ENCODE results near the gene TSHZ1.

The TSHZ1 gene

GRCh38 chr18:75275226-75275625 lies 64.6 kb downstream of the TSHZ1 start:
- DNase-seq (ENCODE audit: low read depth in 2 of 2) = no peak

DNA sequence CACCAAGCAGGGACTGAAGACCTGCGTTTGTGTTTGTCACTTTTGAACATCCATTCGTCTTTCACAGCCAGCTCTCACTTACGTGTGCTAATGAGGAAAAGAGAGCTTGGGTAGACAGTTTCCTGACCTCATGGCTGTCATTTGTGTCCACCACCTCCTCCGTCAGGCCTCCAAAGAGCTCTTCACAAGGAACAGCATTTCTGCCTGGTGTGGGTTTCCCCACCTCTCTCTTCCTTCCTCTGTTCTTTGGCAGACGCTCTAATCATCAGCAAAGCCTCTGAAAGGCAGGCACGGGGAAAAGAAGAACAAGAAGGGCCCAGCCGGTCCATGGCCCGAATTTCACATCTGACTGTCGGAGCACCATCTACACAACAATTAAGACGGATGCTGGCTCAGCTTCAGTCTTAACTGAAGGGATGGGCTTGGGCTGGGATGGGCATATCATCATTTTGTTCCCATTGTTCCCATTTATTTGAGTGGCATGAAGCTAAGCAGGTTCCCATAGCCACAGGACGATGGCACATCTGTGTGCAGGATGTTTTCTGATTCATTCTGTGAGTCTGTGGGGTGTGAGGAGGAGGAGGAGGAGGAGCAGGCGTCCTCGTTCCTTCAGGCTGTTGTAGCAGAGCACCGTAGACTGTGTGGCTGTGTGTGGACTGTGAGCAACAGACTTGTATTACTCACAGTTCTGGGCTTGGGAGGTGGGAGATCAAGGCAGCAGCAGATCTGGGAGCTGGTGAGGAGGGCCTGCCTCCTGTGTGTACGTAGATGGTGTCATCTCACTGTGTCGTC lies 66.4 kb downstream of the TSHZ1 start:
- no peak for DNase-seq (ENCODE audit: low read depth in 2 of 2)

GRCh38 chr18:75277610-75277928 lies 67.0 kb downstream of the TSHZ1 start:
- no peak for DNase-seq (ENCODE audit: low read depth in 2 of 2)

- DNase-seq (ENCODE audit: low read depth in 2 of 2) = no peak
These were observed 68.8 kb downstream of the TSHZ1 start for GRCh38 chr18:75279381-75279780.

DNA sequence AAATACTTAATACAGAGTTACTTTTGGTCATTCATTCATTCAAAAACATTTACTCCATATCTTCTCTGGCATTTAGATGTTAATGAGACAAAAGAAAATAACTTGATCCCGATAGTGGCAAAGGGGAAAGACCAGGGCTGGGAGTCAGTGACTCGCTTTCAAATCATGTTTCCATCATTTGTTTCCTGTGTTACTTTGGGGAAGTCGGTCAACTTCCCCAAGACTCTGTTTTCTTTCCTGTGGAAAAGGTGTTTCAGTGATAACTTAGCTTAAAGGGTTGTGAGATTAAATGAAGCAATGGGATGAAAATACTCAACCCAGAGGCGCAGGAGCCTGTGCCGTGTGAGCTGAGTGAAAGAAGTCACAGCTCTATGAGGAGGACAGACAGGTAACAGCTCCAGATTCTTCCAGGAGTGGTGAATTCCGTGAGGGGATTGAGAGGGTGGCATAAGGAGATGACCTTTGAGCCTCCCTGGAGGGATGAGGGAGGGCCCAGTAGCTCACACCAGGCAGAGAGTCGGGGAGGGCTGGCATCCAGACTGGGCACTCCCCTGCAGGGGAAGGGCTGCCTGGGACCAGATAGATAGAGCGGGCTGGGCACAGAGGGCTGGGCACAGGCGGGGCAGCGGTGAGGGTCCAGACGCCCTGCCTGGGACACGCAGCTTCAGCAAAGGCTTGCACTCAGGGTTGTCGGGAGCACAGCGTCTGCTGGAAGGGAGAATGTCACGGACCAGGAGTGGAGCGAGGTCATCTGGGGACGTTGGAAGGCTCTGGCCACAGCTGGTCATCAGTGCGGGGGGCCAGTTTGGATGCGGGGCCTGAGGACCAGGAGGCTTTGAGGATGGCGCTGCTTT lies 70.1 kb downstream of the TSHZ1 start:
- DNase-seq (ENCODE audit: low read depth in 2 of 2) = no peak

GRCh38 chr18:75282746-75283145 lies 72.1 kb downstream of the TSHZ1 start:
- DNase-seq (ENCODE audit: low read depth in 2 of 2) = no peak

DNA sequence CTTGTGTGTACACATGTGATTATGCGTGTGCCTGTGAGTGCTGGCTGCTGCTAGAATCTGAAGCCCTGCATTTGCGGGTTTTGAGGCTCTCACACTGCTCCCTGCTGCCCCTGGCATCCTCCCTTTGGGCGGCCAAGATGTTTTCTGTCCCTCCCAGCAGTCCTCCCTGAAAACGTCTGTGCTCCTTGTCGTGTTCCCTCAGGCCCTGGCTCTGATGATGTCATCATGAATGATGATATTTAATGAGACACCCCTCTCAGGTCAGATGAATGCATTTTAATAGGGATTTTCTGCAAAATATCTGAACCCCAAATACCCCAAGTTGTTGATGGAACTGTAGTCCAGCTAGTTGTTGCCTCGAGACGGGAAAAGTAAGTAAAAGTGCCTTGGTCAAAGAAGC lies 73.1 kb downstream of the TSHZ1 start:
- no peak for DNase-seq (ENCODE audit: low read depth in 2 of 2)

- no peak for DNase-seq (ENCODE audit: low read depth in 2 of 2)
These were observed 74.0 kb downstream of the TSHZ1 start for GRCh38 chr18:75284566-75284965.

DNA sequence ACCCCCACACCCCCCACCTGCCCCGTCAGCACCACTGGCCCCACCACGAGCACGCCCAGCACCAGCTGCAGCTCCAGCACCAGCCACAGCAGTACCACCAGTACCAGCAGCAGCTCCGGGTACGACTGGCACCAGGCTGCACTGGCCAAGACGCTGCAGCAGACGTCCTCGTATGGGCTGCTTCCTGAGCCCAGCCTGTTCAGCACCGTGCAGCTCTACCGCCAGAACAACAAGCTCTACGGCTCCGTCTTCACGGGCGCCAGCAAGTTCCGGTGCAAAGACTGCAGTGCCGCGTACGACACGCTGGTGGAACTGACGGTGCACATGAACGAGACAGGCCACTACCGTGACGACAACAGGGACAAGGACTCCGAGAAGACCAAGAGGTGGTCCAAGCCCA lies 75.3 kb downstream of the TSHZ1 start:
- no peak for DNase-seq (ENCODE audit: low read depth in 2 of 2)

- no peak for DNase-seq (ENCODE audit: low read depth in 2 of 2)
These were observed 76.4 kb downstream of the TSHZ1 start for GRCh38 chr18:75287006-75287405.

GRCh38 chr18:75287700-75288099 lies 77.1 kb downstream of the TSHZ1 start:
- no peak for DNase-seq (ENCODE audit: low read depth in 2 of 2)

DNA sequence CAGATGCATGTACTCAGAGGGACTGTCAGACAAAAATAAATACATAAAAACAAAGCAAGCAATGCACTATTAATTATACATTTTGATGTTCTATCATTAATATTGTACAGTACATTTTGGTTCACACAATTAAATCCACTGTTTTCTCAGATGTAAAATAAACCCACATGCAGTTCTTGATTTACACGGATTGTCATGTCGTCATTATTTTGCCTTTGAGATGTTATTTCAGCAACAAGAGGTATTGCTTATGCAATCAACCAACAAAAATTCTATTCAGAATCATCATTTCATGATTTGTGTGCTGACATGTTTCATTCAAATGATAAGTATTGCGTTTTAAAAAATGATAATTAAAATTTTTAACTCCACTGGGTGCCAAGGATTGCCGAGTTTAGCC lies 79.2 kb downstream of the TSHZ1 start:
- no peak for DNase-seq (ENCODE audit: low read depth in 2 of 2)

DNA sequence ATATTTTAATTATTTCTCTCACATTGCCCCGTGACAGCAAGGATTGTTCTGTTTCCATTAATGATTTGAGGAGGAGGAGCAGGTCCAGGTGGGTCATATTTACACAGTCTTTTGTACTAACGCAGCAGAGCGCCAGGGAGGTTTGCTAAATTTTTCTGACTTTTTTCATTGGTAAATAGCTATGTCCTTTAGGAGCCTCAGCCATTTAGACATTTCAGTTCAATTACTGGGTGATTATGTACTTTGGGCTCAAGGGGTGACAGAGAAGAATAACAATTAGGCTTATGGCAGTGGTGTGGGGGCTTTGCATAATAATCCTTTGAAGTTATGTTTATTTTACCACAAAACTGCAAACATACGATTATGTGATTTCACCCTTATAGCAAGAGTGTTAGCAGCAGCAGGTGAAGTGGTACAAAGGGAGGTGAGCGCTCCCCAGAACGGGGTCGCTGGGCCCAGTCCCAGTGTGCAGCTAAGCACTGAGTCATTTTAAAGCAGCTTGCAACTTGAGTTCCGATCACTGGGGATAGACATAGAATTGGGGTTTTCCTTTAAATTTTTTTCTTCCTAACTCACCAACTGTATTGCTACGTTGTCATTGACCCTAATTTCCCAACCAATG lies 80.3 kb downstream of the TSHZ1 start:
- DNase-seq (ENCODE audit: low read depth in 2 of 2) = no peak

DNA sequence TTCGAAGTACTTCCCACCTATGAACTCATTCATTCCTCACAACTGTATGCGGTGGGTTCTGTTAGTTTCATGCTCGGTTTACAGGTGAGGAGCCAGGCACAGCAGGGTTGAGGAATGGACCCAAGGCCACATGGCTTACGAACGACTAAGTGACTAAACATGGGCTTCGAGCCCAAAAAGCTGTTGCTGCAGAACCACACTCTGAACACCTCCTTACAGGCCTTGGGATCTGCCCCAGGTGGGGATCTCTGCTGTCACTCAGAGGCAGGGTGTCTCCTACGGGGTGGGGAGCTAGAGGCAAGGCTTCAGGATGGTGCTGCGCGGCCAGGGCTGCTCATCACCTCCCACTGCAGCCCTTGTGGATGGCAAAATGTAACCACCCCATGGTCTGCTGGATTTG lies 80.9 kb downstream of the TSHZ1 start:
- no peak for DNase-seq (ENCODE audit: low read depth in 2 of 2)

- DNase-seq (ENCODE audit: low read depth in 2 of 2) = no peak
These were observed 83.0 kb downstream of the TSHZ1 start for GRCh38 chr18:75293591-75293990.

- DNase-seq (ENCODE audit: low read depth in 2 of 2) = no peak
These were observed 87.1 kb downstream of the TSHZ1 start for GRCh38 chr18:75297731-75298130.

DNA sequence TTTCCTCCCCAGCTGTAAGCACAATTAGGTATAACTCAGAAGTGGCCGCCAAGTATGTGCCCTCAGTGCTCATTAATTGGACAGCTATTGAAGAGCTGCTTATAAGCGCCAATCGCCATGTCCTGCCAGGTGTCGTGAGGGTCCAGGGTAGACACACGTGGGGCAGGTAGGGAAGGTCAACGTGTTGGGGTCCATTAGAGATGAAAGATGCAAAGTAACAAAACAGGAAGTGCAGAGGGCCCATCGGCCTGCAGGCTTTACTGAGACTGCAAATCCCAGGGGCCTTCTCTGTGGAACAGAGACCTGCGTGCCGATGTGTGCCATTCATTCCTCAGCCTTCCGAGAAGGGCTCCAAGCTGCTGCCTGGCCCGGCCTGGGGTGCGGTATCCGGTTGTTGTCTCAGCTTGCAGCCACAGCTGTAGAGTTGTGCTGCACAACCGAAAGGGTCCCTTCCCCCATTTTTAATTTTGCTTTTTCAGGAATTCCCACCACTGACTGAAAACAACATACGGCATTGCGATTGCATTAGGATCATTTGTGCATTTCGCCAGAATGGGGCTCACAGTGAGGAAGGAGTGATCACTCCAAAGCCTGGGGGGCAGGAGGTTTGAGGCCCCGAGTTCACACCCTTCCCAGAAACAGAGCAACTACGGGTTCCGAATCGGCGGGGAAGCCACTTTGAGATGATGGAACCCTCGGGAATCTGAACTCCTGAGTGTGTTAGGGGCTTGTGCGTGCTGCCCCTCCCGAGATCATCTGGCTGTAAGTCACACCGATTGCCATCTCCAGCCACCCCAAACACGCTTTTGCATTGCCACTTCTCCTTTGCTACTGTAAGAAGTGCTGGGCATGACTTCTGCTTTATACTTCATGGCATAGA lies 94.3 kb downstream of the TSHZ1 start:
- no peak for DNase-seq (ENCODE audit: low read depth in 2 of 2)

DNA sequence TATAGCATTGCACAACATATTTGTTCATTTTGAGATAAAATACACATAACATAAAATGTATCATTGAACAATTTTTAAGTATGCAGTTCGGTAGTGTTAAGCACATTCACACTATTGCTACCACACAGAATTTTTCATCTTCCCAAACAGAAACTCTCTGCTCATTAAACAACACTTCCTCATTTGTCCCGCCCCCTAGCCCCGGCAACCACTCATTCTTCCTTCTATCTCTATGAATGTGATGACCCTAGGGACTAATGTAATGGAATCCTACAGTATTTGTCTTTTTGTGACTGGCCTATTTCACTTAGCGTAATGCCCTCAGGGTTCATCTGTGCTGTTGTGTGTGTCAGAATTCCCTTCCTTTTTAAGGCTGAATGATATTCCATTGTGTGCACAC lies 95.4 kb downstream of the TSHZ1 start:
- no peak for DNase-seq (ENCODE audit: low read depth in 2 of 2)

DNA sequence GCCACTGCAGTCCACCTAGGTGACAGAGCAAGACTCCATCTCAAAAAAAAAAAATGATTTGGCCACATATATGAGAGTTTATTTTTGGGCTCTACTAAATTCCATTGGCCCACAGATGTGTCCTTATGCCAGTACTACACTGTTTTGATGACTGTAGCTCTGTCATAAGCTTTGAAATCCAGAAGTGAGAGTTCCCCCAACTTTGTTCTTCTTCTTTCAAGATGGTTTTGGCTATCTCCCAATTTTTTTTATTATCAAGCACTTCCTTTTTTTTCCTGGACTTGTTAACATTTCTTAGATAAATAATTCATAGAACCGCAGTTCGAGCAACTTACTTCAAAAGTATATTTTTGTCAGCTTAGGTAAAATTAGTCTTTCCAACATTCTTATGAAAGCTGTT lies 96.9 kb downstream of the TSHZ1 start:
- DNase-seq (ENCODE audit: low read depth in 2 of 2) = no peak

GRCh38 chr18:75309564-75309963 lies 99.0 kb downstream of the TSHZ1 start:
- no peak for DNase-seq (ENCODE audit: low read depth in 2 of 2)

DNA sequence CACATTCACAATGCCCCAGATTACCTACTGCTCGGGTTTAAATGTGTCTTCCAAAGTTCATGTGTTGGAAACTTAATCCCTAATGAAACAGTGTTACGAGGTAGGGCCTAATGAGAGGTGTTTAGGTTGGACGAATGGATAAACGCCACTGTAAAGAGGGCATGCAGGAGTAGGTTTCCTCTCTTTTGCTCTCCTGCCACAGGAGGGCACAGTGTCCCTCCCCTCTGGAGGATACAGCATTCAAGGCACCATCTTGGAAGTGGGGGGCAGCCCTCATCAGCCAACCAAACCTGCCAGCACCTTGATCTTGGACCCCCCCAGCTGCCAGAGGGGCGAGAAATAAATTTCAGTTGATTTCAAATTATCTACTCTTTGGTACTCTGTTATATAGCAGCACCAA lies 103.5 kb downstream of the TSHZ1 start:
- no peak for DNase-seq (ENCODE audit: low read depth in 2 of 2)

DNA sequence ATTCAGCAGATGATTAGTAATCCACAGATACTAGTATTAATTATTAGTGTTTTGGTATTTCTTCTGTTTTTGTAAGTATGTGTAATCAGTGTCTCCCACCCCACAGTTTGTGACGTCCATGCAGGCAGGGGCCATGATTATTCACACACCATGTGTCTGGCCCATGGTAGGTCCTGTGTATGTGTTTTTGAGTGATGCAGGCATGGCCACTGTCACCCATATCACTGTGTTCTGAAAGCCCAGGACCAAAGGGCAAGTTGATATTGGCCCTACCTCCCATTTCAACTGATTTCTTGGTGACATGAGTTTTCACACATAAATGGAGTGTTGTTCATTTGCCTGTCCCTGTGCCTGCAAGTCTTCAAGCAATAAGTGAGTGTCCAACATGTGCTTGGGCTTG lies 104.0 kb downstream of the TSHZ1 start:
- no peak for DNase-seq (ENCODE audit: low read depth in 2 of 2)
